Caco-2 (cell line): ENCODE results near the gene KCNG3. TPM values are rescaled to one million over a fixed set of nuclear protein-coding genes. Genes with fewer than 3 reads are reported as not detected.

Experiments
- BruUV-seq: library from RNA; stranded (reverse); fragments of 400-500 nt; replicated peaks from 2 replicates; lab custom pipeline; 2021; lab: Mats Ljungman, UMichigan
- CTCF ChIA-PET: fragments of 300-600 bp; sonication (Branson Sonifier 250); formaldehyde crosslinking; loops from one replicate; lab custom pipeline; 2022; ENCODE audit warnings: antibody characterized with exemption; lab: Charles Lee
- POLR2A ChIA-PET: fragments of 300-600 bp; sonication (Branson Sonifier 250); formaldehyde crosslinking; loops from one replicate; lab custom pipeline; 2022; ENCODE audit warnings: antibody characterized with exemption; lab: Charles Lee
- DNase-seq, 2 experiments: peaks; one replicate each; pipeline versions ENCODE4 v3.0.0 to v3.0.0-alpha.2; 2020 to 2022
- H3K27me3 ChIP-seq: replicated peaks from 2 replicates; pipeline ENCODE4 v1.6.0; 2011; ENCODE audit warnings: low read length; ENCODE audit not compliant: control insufficient read depth, insufficient read depth
- H3K36me3 ChIP-seq: 2 replicates; pipeline ENCODE4 v1.5.1; 2011; ENCODE audit warnings: low read length; ENCODE audit not compliant: control insufficient read depth, insufficient read depth
- H3K4me1 ChIP-seq: fragments of 250-450 bp; sonication (Bioruptor Pico); 2 replicates; pipeline ENCODE4 v1.5.1; 2020; ENCODE audit warnings: mild to moderate bottlenecking
- H3K4me3 ChIP-seq: 2 replicates; pipeline ENCODE4 v1.5.1; 2011; ENCODE audit warnings: low read depth, mild to moderate bottlenecking, control low read depth, low read length
- H3K9me3 ChIP-seq: fragments of 250-450 bp; sonication (Bioruptor Pico); 2 replicates; pipeline ENCODE4 v1.5.1; 2020; ENCODE audit warnings: mild to moderate bottlenecking, moderate library complexity
- H3K27ac Mint-ChIP-seq: one replicate; pipeline ENCODE4 v1.8.0; 2022; ENCODE audit warnings: mixed read lengths; ENCODE audit not compliant: unreplicated experiment
- H3K27me3 Mint-ChIP-seq: one replicate; pipeline ENCODE4 v1.8.0; 2022; ENCODE audit warnings: mixed read lengths; ENCODE audit not compliant: insufficient read depth, unreplicated experiment
- H3K36me3 Mint-ChIP-seq: one replicate; pipeline ENCODE4 v1.8.0; 2022; ENCODE audit warnings: mild to moderate bottlenecking, mixed read lengths; ENCODE audit not compliant: insufficient read depth, unreplicated experiment
- H3K4me1 Mint-ChIP-seq: one replicate; pipeline ENCODE4 v1.8.0; 2022; ENCODE audit warnings: low read depth, mixed read lengths; ENCODE audit not compliant: unreplicated experiment
- H3K4me3 Mint-ChIP-seq: one replicate; pipeline ENCODE4 v1.8.0; 2022; ENCODE audit warnings: mild to moderate bottlenecking, moderate library complexity, mixed read lengths; ENCODE audit not compliant: unreplicated experiment
- H3K9me3 Mint-ChIP-seq: one replicate; pipeline ENCODE4 v1.8.0; 2022; ENCODE audit warnings: mixed read lengths; ENCODE audit not compliant: unreplicated experiment
- CTCF ChIP-seq, 2 experiments: fragments of 200-600 bp in 1 of 2; IDR thresholded peaks; 1 replicate in 1 of 2; 2 replicates in 1 of 2; pipeline versions ENCODE4 v1.5.1 to v1.8.0; 2011 to 2022; ENCODE audit warnings: antibody characterized with exemption in 1 of 2, control low read depth in 1 of 2, inconsistent platforms in 1 of 2, low read depth in 1 of 2, low read length in 1 of 2, mild to moderate bottlenecking in 1 of 2, moderate library complexity in 1 of 2; ENCODE audit not compliant: insufficient read depth in 1 of 2, severe bottlenecking in 1 of 2, unreplicated experiment in 1 of 2
- intact Hi-C: fragments of 100-400 bp; cut with micrococcal nuclease; formaldehyde crosslinking; loops from one replicate; pipeline ENCODE4 v1.10.0; 2022; ENCODE audit not compliant: unreplicated experiment
- total RNA-seq: library from RNA; stranded (reverse); gene quantifications from 2 replicates; pipeline ENCODE4 v1.2.3, GENCODE V29; 2022

Gene KCNG3
- total RNA-seq, 1 experiment from 2014 or later = 1.1 TPM

GRCh38 chr2:42463570-42463969 lies 30.2 kb downstream of the KCNG3 start:
- BruUV-seq = no TSS peak
- TF ChIP-seq CTCF (IDR thresholded peaks at IDR 0.05; ENCODE audit: insufficient read depth in 1 of 2, low read depth in 1 of 2, low read length in 1 of 2, severe bottlenecking in 1 of 2, unreplicated experiment in 1 of 2) = no peak
- Mint-ChIP-seq H3K4me3 (no peak overlapping the region), H3K27ac (no peak overlapping the region), H3K36me3 (no peaks in the 10 kb centered on the region), H3K9me3 (no peaks in the 10 kb centered on the region), H3K27me3 (no peaks in the 10 kb centered on the region), H3K4me1 (no peaks in the 10 kb centered on the region)
- Histone ChIP-seq H3K9me3 (peaks cover 7% of the 10 kb centered on the region), H3K4me3 (no peak overlapping the region), H3K27me3 (no peaks in the 10 kb centered on the region), H3K4me1 (no peaks in the 10 kb centered on the region), H3K36me3 (no peaks in the 10 kb centered on the region)
- intact Hi-C loops = loop anchor here (5.0 kb wide), 1 partner anchor 76 kb away; no protein-coding TSS in a partner anchor
- CTCF ChIA-PET = no interaction called here
- DNase-seq = no peak
- POLR2A ChIA-PET = no interaction called here

GRCh38 chr2:42459296-42459695 lies 34.5 kb downstream of the KCNG3 start:
- no peaks in the 10 kb centered on the region for H3K4me1 Mint-ChIP-seq
- peaks cover 4% of the 10 kb centered on the region for H3K36me3 Mint-ChIP-seq
- DNase-seq = no peak
- no peaks in the 10 kb centered on the region for H3K36me3 ChIP-seq
- no peaks in the 10 kb centered on the region; the same call in 1 of the 2 replicates for H3K27me3 ChIP-seq
- no peak overlapping the region for H3K4me3 Mint-ChIP-seq
- intact Hi-C loops = no loop called here
- no TSS peak for BruUV-seq
- ChIA-PET POLR2A (no interaction called here), CTCF (no interaction called here)
- TF ChIP-seq CTCF (IDR thresholded peaks at IDR 0.05; ENCODE audit: insufficient read depth in 1 of 2, low read depth in 1 of 2, low read length in 1 of 2, severe bottlenecking in 1 of 2, unreplicated experiment in 1 of 2) = no peak
- H3K9me3 ChIP-seq = no peaks in the 10 kb centered on the region
- H3K4me3 ChIP-seq = no peak overlapping the region
- no peaks in the 10 kb centered on the region for H3K27me3 Mint-ChIP-seq
- no peaks in the 10 kb centered on the region for H3K9me3 Mint-ChIP-seq
- H3K27ac Mint-ChIP-seq = no peak overlapping the region
- no peaks in the 10 kb centered on the region for H3K4me1 ChIP-seq

GRCh38 chr2:42458396-42458795 lies 35.4 kb downstream of the KCNG3 start:
- no peaks in the 10 kb centered on the region for H3K27me3 Mint-ChIP-seq
- TF ChIP-seq CTCF (IDR thresholded peaks at IDR 0.05; ENCODE audit: insufficient read depth in 1 of 2, low read depth in 1 of 2, low read length in 1 of 2, severe bottlenecking in 1 of 2, unreplicated experiment in 1 of 2) = no peak
- POLR2A ChIA-PET = no interaction called here

More at GRCh38 chr2:42458396-42458795, 35.4 kb downstream of the KCNG3 start:
- CTCF ChIA-PET = no interaction called here
- Mint-ChIP-seq H3K27ac (no peak overlapping the region), H3K4me1 (no peaks in the 10 kb centered on the region), H3K9me3 (no peaks in the 10 kb centered on the region), H3K36me3 (peaks cover 4% of the 10 kb centered on the region), H3K4me3 (no peak overlapping the region)
- H3K4me3 ChIP-seq = no peak overlapping the region
- intact Hi-C loops = no loop called here
- no TSS peak for BruUV-seq
- no peaks in the 10 kb centered on the region for H3K9me3 ChIP-seq
- no peaks in the 10 kb centered on the region for H3K36me3 ChIP-seq
- H3K27me3 ChIP-seq = no peaks in the 10 kb centered on the region; the same call in 1 of the 2 replicates
- DNase-seq = no peak
- H3K4me1 ChIP-seq = no peaks in the 10 kb centered on the region
